H1 (cell line): ENCODE results near the gene IRGQ. TPM values are rescaled to one million over a fixed set of nuclear protein-coding genes. Genes with fewer than 3 reads are reported as not detected.

ENCODE experiments used
- CTCF ChIA-PET: fragments of 300-600 bp; sonication (Branson Sonifier 250); formaldehyde crosslinking; loops from one replicate; lab custom pipeline; 2021; ENCODE audit not compliant: partially characterized antibody; lab: Charles Lee
- POLR2A ChIA-PET: fragments of 300-600 bp; sonication (Branson Sonifier 250); formaldehyde crosslinking; loops from one replicate; lab custom pipeline; 2021; ENCODE audit warnings: inconsistent platforms; ENCODE audit not compliant: partially characterized antibody; lab: Charles Lee
- DNase-seq, 2 experiments: peaks; one replicate each; pipeline versions ENCODE4 v3.0.0 to v3.0.0-alpha.2; 2010 to 2022; ENCODE audit warnings: low spot score in 2 of 2, low read depth in 1 of 2, mixed read lengths in 1 of 2
- FAIRE-seq: peaks from 2 replicates; lab custom pipeline; 2011; peaks lifted over from hg19 to GRCh38; lab: Jason Lieb, UNC
- H2AFZ ChIP-seq: 2 replicates; pipeline ENCODE4 v1.8.1; 2012; ENCODE audit warnings: low read length, inconsistent platforms
- H2AK5ac ChIP-seq: 2 replicates; pipeline ENCODE4 v1.6.1; 2013; ENCODE audit warnings: low read depth, low read length
- H2BK120ac ChIP-seq: replicated peaks from 2 replicates; pipeline ENCODE3; 2013; ENCODE audit warnings: low read depth, low read length, inconsistent platforms
- H2BK12ac ChIP-seq: 2 replicates; pipeline ENCODE4 v1.6.1; 2013; ENCODE audit warnings: low read depth, low read length
- H2BK15ac ChIP-seq: 2 replicates; pipeline ENCODE4 v1.6.1; 2013; ENCODE audit warnings: low read length
- H2BK20ac ChIP-seq: 2 replicates; pipeline ENCODE4 v1.6.1; 2013; ENCODE audit warnings: low read length
- H2BK5ac ChIP-seq: 2 replicates; pipeline ENCODE4 v1.6.1; 2013; ENCODE audit warnings: low read depth, low read length
- H3K14ac ChIP-seq: 2 replicates; pipeline ENCODE4 v1.6.1; 2013; ENCODE audit warnings: inconsistent platforms; ENCODE audit not compliant: insufficient read length
- H3K18ac ChIP-seq: 2 replicates; pipeline ENCODE4 v1.6.1; 2013; ENCODE audit warnings: low read length; ENCODE audit errors: extremely low read depth
- H3K23ac ChIP-seq: 2 replicates; pipeline ENCODE4 v1.6.1; 2013; ENCODE audit warnings: inconsistent platforms; ENCODE audit not compliant: insufficient read length
- H3K23me2 ChIP-seq: 2 replicates; pipeline ENCODE4 v1.6.1; 2013; ENCODE audit warnings: low read depth, low read length
- H3K27ac ChIP-seq: 2 replicates; pipeline ENCODE4 v1.6.1; 2011; ENCODE audit warnings: low read depth, low read length, inconsistent platforms
- H3K27me3 ChIP-seq, 4 experiments: replicated peaks in 1 of 4; 1 replicate in 1 of 4; 2 replicates in 3 of 4; pipeline versions ENCODE4 v1.6.1 to v1.8.1; 2011 to 2013; ENCODE audit warnings: low read length in 3 of 4, mild to moderate bottlenecking in 3 of 4, inconsistent platforms in 2 of 4, mixed read lengths in 2 of 4, moderate library complexity in 1 of 4; ENCODE audit not compliant: control insufficient read depth in 3 of 4, insufficient read depth in 3 of 4; ENCODE audit errors: extremely low read depth in 1 of 4
- H3K36me3 ChIP-seq, 4 experiments: 2 replicates each; pipeline versions ENCODE4 v1.6.1 to v1.8.1; 2011 to 2013; ENCODE audit warnings: mild to moderate bottlenecking in 4 of 4, low read length in 3 of 4, moderate library complexity in 2 of 4, control low read depth in 1 of 4, inconsistent platforms in 1 of 4; ENCODE audit not compliant: insufficient read depth in 4 of 4, control insufficient read depth in 2 of 4
- H3K4ac ChIP-seq: replicated peaks from 2 replicates; pipeline ENCODE3; 2013; ENCODE audit warnings: low read length, low read depth, mixed read lengths, inconsistent platforms; ENCODE audit not compliant: insufficient read length
- H3K4me1 ChIP-seq, 4 experiments: replicated peaks in 1 of 4; 1 replicate in 1 of 4; 2 replicates in 3 of 4; pipeline versions ENCODE4 v1.6.1 to v1.8.1; 2011 to 2013; ENCODE audit warnings: low read length in 3 of 4, inconsistent platforms in 2 of 4, mixed read lengths in 1 of 4; ENCODE audit not compliant: insufficient read depth in 4 of 4, control insufficient read depth in 3 of 4
- H3K4me2 ChIP-seq, 2 experiments: 2 replicates each; pipeline versions ENCODE4 v1.6.1 to v1.8.1; 2011 to 2013; ENCODE audit warnings: low read depth in 2 of 2, low read length in 2 of 2, control low read depth in 1 of 2, inconsistent platforms in 1 of 2, mild to moderate bottlenecking in 1 of 2; ENCODE audit not compliant: insufficient read depth in 1 of 2
- H3K4me3 ChIP-seq, 4 experiments: fragments of 200-600, 300-600 bp in 1 of 4; sonication (generic), shearing (Covaris generic), sonication (Bioruptor Twin) in 1 of 4; 2 replicates each; pipeline versions ENCODE4 v1.5.1 to v1.8.1; 2011 to 2016; ENCODE audit warnings: low read length in 4 of 4, low read depth in 3 of 4, control low read depth in 2 of 4, inconsistent platforms in 2 of 4, mild to moderate bottlenecking in 2 of 4, mixed read lengths in 1 of 4, moderate library complexity in 1 of 4; ENCODE audit not compliant: insufficient read depth in 2 of 4; ENCODE audit errors: extremely low read depth in 1 of 4
- H3K56ac ChIP-seq: replicated peaks from 2 replicates; pipeline ENCODE3; 2013; ENCODE audit warnings: low read depth, mild to moderate bottlenecking, mixed read lengths, low read length, inconsistent platforms; ENCODE audit not compliant: insufficient read length
- H3K79me1 ChIP-seq: 2 replicates; pipeline ENCODE4 v1.6.1; 2013; ENCODE audit warnings: low read depth, low read length, control low read depth
- H3K79me2 ChIP-seq, 2 experiments: 2 replicates each; pipeline versions ENCODE4 v1.6.1 to v1.8.1; 2012 to 2013; ENCODE audit warnings: low read length in 2 of 2, mild to moderate bottlenecking in 2 of 2, inconsistent platforms in 1 of 2; ENCODE audit not compliant: insufficient read depth in 2 of 2, control insufficient read depth in 1 of 2
- H3K9ac ChIP-seq, 4 experiments: replicated peaks in 1 of 4; 1 replicate in 1 of 4; 2 replicates in 3 of 4; pipeline versions ENCODE4 v1.6.1 to v1.8.1; 2011 to 2013; ENCODE audit warnings: low read depth in 3 of 4, low read length in 3 of 4, control low read depth in 2 of 4, mild to moderate bottlenecking in 2 of 4, moderate library complexity in 2 of 4, inconsistent platforms in 1 of 4; ENCODE audit errors: extremely low read depth in 1 of 4
- H3K9me3 ChIP-seq, 2 experiments: 2 replicates each; pipeline versions ENCODE4 v1.6.1 to v1.8.1; 2012 to 2013; ENCODE audit warnings: mild to moderate bottlenecking in 2 of 2, moderate library complexity in 2 of 2, control low read depth in 1 of 2, inconsistent platforms in 1 of 2, low read depth in 1 of 2, low read length in 1 of 2, mixed read lengths in 1 of 2; ENCODE audit not compliant: insufficient read depth in 2 of 2
- H4K20me1 ChIP-seq, 2 experiments: replicated peaks in 1 of 2; 2 replicates each; pipeline versions ENCODE3 to v1.8.1; 2011 to 2013; ENCODE audit warnings: inconsistent platforms in 2 of 2, low read length in 2 of 2, mild to moderate bottlenecking in 1 of 2; ENCODE audit not compliant: insufficient read depth in 2 of 2, control insufficient read depth in 1 of 2
- H4K5ac ChIP-seq: 2 replicates; pipeline ENCODE4 v1.6.1; 2013; ENCODE audit warnings: low read length, low read depth, mixed read lengths, inconsistent platforms; ENCODE audit not compliant: insufficient read length
- H4K8ac ChIP-seq: 2 replicates; pipeline ENCODE4 v1.8.0; 2013; ENCODE audit warnings: mild to moderate bottlenecking, moderate library complexity, low read length, inconsistent platforms; ENCODE audit not compliant: insufficient read depth; ENCODE audit errors: extremely low read depth
- H4K91ac ChIP-seq: replicated peaks from 2 replicates; pipeline ENCODE3; 2013; ENCODE audit warnings: low read length, mixed read lengths, inconsistent platforms; ENCODE audit not compliant: insufficient read length
- GABPA ChIP-seq: IDR thresholded peaks from 2 replicates; pipeline ENCODE4 v1.6.1; 2011; ENCODE audit warnings: mild to moderate bottlenecking, low read length, moderate library complexity, borderline replicate concordance; ENCODE audit not compliant: insufficient read depth
- JUND ChIP-seq: IDR thresholded peaks from 2 replicates; pipeline ENCODE4 v1.6.1; 2011; ENCODE audit warnings: mild to moderate bottlenecking, improper control_type of control experiment, low read length
- WGBS, 2 experiments: shearing (Covaris generic) in 1 of 2; methylation state at CpG; one replicate each; pipeline versions ENCODE4 v1.1.6 to v1.1.7; 2013 to 2015; ENCODE audit warnings: low lambda C conversion rate in 2 of 2, mixed read lengths in 2 of 2, inconsistent platforms in 1 of 2, low coverage in 1 of 2, missing lambda C conversion rate in 1 of 2; ENCODE audit not compliant: insufficient replicate concordance in 2 of 2, insufficient coverage in 1 of 2, insufficient read length in 1 of 2; ENCODE audit errors: extremely low coverage in 1 of 2, missing lambda C conversion rate in 1 of 2; 5-methylcytosine and 5-hydroxymethylcytosine counted together
- polyA plus RNA-seq, 7 experiments: library from polyadenylated mRNA; depleted of rRNA in 3 of 7; stranded (reverse) in 5 of 7; unstranded in 2 of 7; fragments of >200 nt in 5 of 7; fragments of 200-250 nt in 2 of 7; gene quantifications; 1 replicate in 5 of 7; 2 replicates in 1 of 7; 4 replicates in 1 of 7; pipeline versions ENCODE4 v1.2.1 to v1.2.3, GENCODE V29; 2011 to 2013; ENCODE audit warnings: missing spikeins in 2 of 7, mixed read lengths in 2 of 7
- total RNA-seq: library from RNA; stranded (reverse); fragmentation: NEBNext Ultra II Directional; extraction: Animal tissue kit (Norgen Biotek cat#: 25700); gene quantifications from 2 replicates; pipeline ENCODE4 v1.2.1, GENCODE V29; 2021

Gene IRGQ
- total and polyA plus RNA-seq, 2 of the 8 experiments (the other 6 are each of a cell fraction or from before 2014, with no cell fraction given), result 16.0 to 42.9 TPM

DNA sequence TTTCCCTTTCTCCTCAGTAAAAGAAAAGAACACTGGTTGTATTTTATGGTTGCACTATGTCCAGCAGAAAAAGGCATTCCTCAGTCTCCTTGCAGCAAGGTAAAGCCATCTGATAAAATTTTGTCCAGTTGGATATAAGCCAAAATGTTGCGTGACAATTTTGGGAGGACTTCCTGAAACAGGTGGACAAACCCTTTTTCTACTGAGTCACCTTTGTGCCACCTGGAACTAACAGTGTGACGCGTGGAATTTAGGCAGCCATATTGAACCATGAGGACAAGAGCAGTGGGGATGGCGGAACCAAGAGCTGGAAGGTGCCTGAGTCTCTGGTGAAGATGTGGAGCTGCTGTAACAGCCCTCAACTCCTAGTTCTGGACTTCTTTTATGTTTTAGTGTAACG lies 35.6 kb upstream of the IRGQ start:
- H2AFZ ChIP-seq, result no peak overlapping the region
- no peak overlapping the region for H3K23ac ChIP-seq
- ChIA-PET CTCF (interaction anchor here (0.7 kb wide), 1 partner anchor 60 kb away, joined by 3 read pairs; no protein-coding TSS in a partner anchor), POLR2A (no interaction called here)
- H3K4me2 ChIP-seq, result no peak overlapping the region
- no peak overlapping the region for H2AK5ac ChIP-seq
- no peaks in the 10 kb centered on the region for H3K9me3 ChIP-seq
- H3K4me3 ChIP-seq, result no peak overlapping the region
- no peaks in the 10 kb centered on the region; a peak in 2 of 8 replicates for H3K36me3 ChIP-seq
- no peak overlapping the region for H3K18ac ChIP-seq
- FAIRE-seq, result no peak
- peaks cover 6 to 19% (median 10%) of the 10 kb centered on the region in 4 experiments for H3K4me1 ChIP-seq
- no peak overlapping the region; the same call in 1 of the 2 replicates for H4K8ac ChIP-seq
- no peak overlapping the region for H4K5ac ChIP-seq
- H4K20me1 ChIP-seq, result peaks cover 4 to 5% of the 10 kb centered on the region in 2 experiments
- no peak overlapping the region for H3K14ac ChIP-seq
- H3K79me2 ChIP-seq, result no peaks in the 10 kb centered on the region
- no peak overlapping the region for H2BK15ac ChIP-seq
- peaks cover 9% of the 10 kb centered on the region; the same call in 1 of the 2 replicates for H3K23me2 ChIP-seq
- no peak overlapping the region for H3K27ac ChIP-seq
- no peaks in the 10 kb centered on the region for H3K79me1 ChIP-seq
- no peak overlapping the region for H2BK20ac ChIP-seq
- no peak for DNase-seq
- H3K9ac ChIP-seq, result no peak overlapping the region
- H3K56ac ChIP-seq, result no peak overlapping the region
- no peak overlapping the region for H3K4ac ChIP-seq
- no peak overlapping the region for H2BK5ac ChIP-seq
- peaks cover 0 to 2% (median 0%) of the 10 kb centered on the region in 4 experiments; a peak in 1 of 7 replicates for H3K27me3 ChIP-seq
- no peak overlapping the region for H4K91ac ChIP-seq
- no peak overlapping the region for H2BK120ac ChIP-seq
- H2BK12ac ChIP-seq, result no peak overlapping the region
- TF ChIP-seq JUND (no peak), GABPA (no peak)
- WGBS, 2 experiments, result 77% methylated on average over 5 of the region's 5 CpGs; no CpG with 5 or more reads in 1 of the 2 experiments
